BE2C (cell line): ENCODE results near the gene DOCK2.

Source experiments
- DNase-seq: peaks from one replicate; pipeline ENCODE4 v3.0.0-alpha.2; 2020
- H3K27me3 ChIP-seq: fragments of 250-450 bp; sonication (Bioruptor Pico); 2 replicates; pipeline ENCODE4 v1.5.1; 2020; ENCODE audit warnings: mild to moderate bottlenecking
- H3K36me3 ChIP-seq: fragments of 250-450 bp; sonication (Bioruptor Pico); 2 replicates; pipeline ENCODE4 v1.5.1; 2020; ENCODE audit warnings: mild to moderate bottlenecking
- H3K4me1 ChIP-seq: fragments of 250-450 bp; sonication (Bioruptor Pico); 2 replicates; pipeline ENCODE4 v1.5.1; 2020
- H3K4me3 ChIP-seq: 2 replicates; pipeline ENCODE4 v1.5.1; 2011; ENCODE audit warnings: low read depth, low read length
- H3K9me3 ChIP-seq: fragments of 250-450 bp; sonication (Bioruptor Pico); 2 replicates; pipeline ENCODE4 v1.5.1; 2020
- TF ChIP-seq, protein P1 (sequence below): IDR thresholded peaks from 2 replicates; pipeline ENCODE4 v1.5.1; 2012; ENCODE audit warnings: mild to moderate bottlenecking, low read depth, low read length

Gene DOCK2

DNA sequence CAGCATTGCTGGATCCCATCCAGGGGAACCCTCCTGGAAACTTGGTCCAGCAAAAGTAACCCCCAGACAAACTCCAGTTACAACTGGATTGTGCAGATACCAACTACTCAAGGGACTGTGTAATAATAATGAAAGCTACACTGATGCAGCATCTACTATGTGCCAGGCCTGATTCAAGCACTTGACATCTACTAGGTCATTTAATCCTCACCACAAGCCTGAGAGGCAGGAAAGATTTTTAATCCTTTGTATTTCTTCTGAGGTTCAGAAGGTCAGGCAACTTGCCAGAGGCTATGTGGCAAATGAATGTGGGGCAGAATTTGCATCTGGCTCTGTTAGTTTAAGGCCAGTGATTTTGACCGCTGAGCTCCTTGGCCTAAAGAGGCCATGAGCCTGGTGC, 439.1 kb downstream of the DOCK2 start:
- H3K9me3 ChIP-seq, result no peaks in the 10 kb centered on the region
- no peaks in the 10 kb centered on the region for H3K27me3 ChIP-seq
- DNase-seq, result no peak
- TF ChIP-seq, protein P1, sequence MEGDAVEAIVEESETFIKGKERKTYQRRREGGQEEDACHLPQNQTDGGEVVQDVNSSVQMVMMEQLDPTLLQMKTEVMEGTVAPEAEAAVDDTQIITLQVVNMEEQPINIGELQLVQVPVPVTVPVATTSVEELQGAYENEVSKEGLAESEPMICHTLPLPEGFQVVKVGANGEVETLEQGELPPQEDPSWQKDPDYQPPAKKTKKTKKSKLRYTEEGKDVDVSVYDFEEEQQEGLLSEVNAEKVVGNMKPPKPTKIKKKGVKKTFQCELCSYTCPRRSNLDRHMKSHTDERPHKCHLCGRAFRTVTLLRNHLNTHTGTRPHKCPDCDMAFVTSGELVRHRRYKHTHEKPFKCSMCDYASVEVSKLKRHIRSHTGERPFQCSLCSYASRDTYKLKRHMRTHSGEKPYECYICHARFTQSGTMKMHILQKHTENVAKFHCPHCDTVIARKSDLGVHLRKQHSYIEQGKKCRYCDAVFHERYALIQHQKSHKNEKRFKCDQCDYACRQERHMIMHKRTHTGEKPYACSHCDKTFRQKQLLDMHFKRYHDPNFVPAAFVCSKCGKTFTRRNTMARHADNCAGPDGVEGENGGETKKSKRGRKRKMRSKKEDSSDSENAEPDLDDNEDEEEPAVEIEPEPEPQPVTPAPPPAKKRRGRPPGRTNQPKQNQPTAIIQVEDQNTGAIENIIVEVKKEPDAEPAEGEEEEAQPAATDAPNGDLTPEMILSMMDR, result no peak
- no peaks in the 10 kb centered on the region for H3K4me1 ChIP-seq
- H3K4me3 ChIP-seq, result no peak overlapping the region
- H3K36me3 ChIP-seq, result no peaks in the 10 kb centered on the region

DNA sequence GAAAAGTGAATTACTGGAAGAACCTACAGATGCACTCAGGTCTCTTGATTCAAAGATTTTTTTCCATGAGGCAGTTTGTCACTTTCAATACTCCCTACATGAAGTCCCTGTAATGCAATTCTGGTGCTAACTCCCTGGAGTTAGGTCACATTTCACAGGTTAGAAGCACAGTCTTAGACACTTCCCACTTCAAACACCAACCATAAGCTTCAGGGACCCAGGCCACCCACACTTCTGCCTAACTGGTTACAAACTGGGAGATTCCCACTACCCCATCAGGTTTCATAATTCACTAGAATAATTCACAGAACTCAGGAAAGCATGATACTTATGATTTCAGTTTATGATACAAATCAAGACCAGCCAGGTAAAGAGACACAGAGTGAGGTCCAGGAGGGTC, 439.7 kb downstream of the DOCK2 start:
- Histone ChIP-seq H3K4me3 (no peak overlapping the region), H3K36me3 (no peaks in the 10 kb centered on the region), H3K9me3 (no peaks in the 10 kb centered on the region), H3K4me1 (no peaks in the 10 kb centered on the region), H3K27me3 (no peaks in the 10 kb centered on the region)
- TF ChIP-seq, protein P1, result no peak
- no peak for DNase-seq

DNA sequence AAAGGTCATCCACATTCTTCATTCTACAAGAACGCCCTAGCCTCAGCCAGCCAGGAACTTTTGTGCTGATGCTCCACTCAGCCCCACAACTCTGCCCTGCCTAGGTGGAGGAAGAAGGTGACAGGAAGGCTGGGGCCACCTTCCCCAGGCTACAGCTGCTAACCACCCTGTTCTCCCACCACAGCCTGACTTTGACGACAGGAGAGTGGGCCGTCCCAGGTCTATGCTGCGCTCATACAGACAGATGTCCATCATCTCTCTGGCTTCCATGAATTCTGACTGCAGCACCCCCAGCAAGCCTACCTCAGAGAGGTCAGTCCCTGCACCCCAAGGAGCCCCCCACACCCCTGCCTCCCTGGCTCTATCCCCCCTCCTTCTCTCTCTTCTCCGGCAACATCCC, 440.5 kb downstream of the DOCK2 start:
- no peak overlapping the region for H3K4me3 ChIP-seq
- TF ChIP-seq, protein P1, result no peak
- H3K36me3 ChIP-seq, result no peaks in the 10 kb centered on the region
- no peaks in the 10 kb centered on the region for H3K9me3 ChIP-seq
- no peak for DNase-seq
- no peaks in the 10 kb centered on the region for H3K27me3 ChIP-seq
- H3K4me1 ChIP-seq, result no peaks in the 10 kb centered on the region

DNA sequence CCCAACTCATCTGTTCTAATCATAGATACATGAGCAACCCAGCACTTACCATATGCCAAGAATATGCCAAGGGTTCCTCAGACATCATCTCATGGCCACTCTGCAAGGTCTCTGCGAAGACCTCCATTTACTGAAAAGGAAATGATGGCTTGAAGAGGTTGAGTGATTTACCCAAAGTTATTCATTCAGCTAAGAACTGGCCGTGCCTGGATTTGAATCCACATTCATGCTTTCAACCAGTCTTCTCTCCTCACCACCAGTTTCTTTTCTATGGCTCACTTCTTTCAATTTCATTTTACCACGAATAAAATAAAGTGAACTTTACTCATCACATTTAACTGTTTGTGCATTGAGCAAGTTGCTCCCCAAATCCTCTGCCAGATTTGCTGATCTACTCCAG, 441.4 kb downstream of the DOCK2 start:
- Histone ChIP-seq H3K4me3 (no peak overlapping the region), H3K36me3 (no peaks in the 10 kb centered on the region), H3K27me3 (no peaks in the 10 kb centered on the region), H3K9me3 (no peaks in the 10 kb centered on the region), H3K4me1 (no peaks in the 10 kb centered on the region)
- TF ChIP-seq, protein P1, result no peak
- no peak for DNase-seq

DNA sequence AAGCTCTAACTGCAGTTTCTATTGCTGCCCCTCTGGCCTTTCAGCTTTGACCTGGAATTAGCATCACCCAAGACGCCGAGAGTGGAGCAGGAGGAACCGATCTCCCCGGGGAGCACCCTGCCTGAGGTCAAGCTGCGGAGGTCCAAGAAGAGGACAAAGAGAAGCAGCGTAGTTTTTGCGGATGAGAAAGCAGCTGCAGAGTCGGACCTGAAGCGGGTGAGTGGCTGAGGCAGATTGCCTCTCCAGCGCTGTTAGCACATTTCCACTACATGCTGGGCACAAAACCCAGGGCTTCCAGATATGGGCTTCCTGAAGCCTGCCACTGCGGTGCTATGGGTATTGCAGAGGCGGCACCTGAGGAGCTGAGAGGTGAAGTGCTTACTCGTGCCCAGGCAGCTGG, 441.9 kb downstream of the DOCK2 start:
- Histone ChIP-seq H3K36me3 (no peaks in the 10 kb centered on the region), H3K27me3 (no peaks in the 10 kb centered on the region), H3K4me3 (no peak overlapping the region), H3K9me3 (no peaks in the 10 kb centered on the region), H3K4me1 (no peaks in the 10 kb centered on the region)
- TF ChIP-seq, protein P1, result no peak
- DNase-seq, result no peak

DNA sequence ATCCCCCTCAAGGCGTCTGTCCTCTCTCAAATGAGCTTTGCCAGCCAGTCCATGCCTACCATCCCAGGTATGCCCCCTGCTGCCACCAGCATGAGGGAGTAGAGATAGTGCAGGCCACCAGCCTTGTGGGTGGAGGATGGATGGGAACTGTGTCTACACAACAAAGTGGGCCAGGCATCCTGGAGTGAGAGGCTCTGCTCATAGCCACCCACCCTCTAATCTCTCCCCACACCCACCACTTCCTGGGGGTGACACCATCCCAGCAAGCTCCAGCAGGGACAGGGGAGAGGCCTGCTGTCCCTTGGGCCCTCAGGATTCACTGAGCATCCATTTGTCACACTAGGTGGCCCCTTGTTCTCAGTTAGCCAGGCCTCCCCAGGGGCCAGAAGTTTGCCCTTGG, 443.1 kb downstream of the DOCK2 start:
- Histone ChIP-seq H3K4me3 (no peak overlapping the region), H3K9me3 (no peaks in the 10 kb centered on the region), H3K4me1 (no peaks in the 10 kb centered on the region), H3K27me3 (no peaks in the 10 kb centered on the region), H3K36me3 (no peaks in the 10 kb centered on the region)
- TF ChIP-seq, protein P1, result no peak
- no peak for DNase-seq
